A549 (cell line): Measurements from ENCODE around the gene OSBPL3.

ENCODE experiments used
- MAZ ChIP-seq: fragments of 150-350 bp; IDR thresholded peaks from 2 replicates; pipeline ENCODE4 v1.6.1; 2014; ENCODE audit warnings: antibody characterized with exemption, low read depth, low read length, borderline replicate concordance
- NR3C1 ChIP-seq: fragments of >200 bp; sonication (Bioruptor Twin); formaldehyde crosslinking; IDR thresholded peaks from 3 replicates; pipeline ENCODE4 v1.6.1; 2017
- RAD21 ChIP-seq, 2 experiments: fragments of >200 bp in 1 of 2; sonication (Bioruptor Twin) in 1 of 2; formaldehyde crosslinking in 1 of 2; IDR thresholded peaks in 1 of 2; conservative IDR thresholded peaks in 1 of 2; 2 replicates in 1 of 2; 3 replicates in 1 of 2; pipeline ENCODE4 v1.6.1; 2012 to 2018; ENCODE audit warnings: inconsistent platforms in 1 of 2
- TF ChIP-seq, protein P1 (sequence below): fragments of 150-350 bp; IDR thresholded peaks from 2 replicates; pipeline ENCODE4 v1.6.1; 2014; ENCODE audit warnings: low read depth, mild to moderate bottlenecking, low read length
- TF ChIP-seq, protein P2 (sequence below): fragments of >200 bp; sonication (Bioruptor Twin); formaldehyde crosslinking; IDR thresholded peaks from 3 replicates; pipeline ENCODE4 v1.5.1; 2016
- TF ChIP-seq, protein P3 (sequence below): fragments of 200-600 bp; sonication (generic); IDR thresholded peaks from 2 replicates; pipeline ENCODE4 v1.6.1; 2016; ENCODE audit warnings: antibody characterized with exemption, mild to moderate bottlenecking, moderate library complexity

DNA sequence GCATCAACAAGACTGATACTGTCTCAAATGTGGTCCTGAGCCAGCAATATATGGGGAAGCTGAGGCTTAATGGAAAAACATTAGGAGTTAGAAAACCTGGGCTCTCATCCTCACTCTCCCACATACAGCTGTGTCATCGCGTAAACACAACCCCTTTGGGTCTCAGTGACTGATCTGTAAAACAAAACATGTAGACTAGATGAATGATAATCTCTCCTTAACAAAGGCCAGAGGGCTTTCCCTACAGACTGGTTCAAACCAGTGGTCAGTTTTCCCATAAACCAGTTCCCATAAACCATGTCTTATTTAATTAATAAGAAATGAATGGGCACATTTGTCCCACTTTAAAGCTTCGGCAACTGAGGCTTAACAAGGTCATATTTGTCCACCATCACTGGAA is 48.1 kb downstream of the OSBPL3 start:
- TF ChIP-seq, protein P1, sequence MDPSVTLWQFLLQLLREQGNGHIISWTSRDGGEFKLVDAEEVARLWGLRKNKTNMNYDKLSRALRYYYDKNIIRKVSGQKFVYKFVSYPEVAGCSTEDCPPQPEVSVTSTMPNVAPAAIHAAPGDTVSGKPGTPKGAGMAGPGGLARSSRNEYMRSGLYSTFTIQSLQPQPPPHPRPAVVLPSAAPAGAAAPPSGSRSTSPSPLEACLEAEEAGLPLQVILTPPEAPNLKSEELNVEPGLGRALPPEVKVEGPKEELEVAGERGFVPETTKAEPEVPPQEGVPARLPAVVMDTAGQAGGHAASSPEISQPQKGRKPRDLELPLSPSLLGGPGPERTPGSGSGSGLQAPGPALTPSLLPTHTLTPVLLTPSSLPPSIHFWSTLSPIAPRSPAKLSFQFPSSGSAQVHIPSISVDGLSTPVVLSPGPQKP = no peak
- TF ChIP-seq, protein P2, sequence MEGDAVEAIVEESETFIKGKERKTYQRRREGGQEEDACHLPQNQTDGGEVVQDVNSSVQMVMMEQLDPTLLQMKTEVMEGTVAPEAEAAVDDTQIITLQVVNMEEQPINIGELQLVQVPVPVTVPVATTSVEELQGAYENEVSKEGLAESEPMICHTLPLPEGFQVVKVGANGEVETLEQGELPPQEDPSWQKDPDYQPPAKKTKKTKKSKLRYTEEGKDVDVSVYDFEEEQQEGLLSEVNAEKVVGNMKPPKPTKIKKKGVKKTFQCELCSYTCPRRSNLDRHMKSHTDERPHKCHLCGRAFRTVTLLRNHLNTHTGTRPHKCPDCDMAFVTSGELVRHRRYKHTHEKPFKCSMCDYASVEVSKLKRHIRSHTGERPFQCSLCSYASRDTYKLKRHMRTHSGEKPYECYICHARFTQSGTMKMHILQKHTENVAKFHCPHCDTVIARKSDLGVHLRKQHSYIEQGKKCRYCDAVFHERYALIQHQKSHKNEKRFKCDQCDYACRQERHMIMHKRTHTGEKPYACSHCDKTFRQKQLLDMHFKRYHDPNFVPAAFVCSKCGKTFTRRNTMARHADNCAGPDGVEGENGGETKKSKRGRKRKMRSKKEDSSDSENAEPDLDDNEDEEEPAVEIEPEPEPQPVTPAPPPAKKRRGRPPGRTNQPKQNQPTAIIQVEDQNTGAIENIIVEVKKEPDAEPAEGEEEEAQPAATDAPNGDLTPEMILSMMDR = no peak
- TF ChIP-seq MAZ (no peak), RAD21 (conservative IDR thresholded peaks at IDR 0.05 in 1 of 2, IDR thresholded peaks at IDR 0.05 in 1 of 2) (no peak), NR3C1 (no peak)
- TF ChIP-seq, protein P3, sequence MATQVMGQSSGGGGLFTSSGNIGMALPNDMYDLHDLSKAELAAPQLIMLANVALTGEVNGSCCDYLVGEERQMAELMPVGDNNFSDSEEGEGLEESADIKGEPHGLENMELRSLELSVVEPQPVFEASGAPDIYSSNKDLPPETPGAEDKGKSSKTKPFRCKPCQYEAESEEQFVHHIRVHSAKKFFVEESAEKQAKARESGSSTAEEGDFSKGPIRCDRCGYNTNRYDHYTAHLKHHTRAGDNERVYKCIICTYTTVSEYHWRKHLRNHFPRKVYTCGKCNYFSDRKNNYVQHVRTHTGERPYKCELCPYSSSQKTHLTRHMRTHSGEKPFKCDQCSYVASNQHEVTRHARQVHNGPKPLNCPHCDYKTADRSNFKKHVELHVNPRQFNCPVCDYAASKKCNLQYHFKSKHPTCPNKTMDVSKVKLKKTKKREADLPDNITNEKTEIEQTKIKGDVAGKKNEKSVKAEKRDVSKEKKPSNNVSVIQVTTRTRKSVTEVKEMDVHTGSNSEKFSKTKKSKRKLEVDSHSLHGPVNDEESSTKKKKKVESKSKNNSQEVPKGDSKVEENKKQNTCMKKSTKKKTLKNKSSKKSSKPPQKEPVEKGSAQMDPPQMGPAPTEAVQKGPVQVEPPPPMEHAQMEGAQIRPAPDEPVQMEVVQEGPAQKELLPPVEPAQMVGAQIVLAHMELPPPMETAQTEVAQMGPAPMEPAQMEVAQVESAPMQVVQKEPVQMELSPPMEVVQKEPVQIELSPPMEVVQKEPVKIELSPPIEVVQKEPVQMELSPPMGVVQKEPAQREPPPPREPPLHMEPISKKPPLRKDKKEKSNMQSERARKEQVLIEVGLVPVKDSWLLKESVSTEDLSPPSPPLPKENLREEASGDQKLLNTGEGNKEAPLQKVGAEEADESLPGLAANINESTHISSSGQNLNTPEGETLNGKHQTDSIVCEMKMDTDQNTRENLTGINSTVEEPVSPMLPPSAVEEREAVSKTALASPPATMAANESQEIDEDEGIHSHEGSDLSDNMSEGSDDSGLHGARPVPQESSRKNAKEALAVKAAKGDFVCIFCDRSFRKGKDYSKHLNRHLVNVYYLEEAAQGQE = no peak
